ENCODE results near the gene CDK19.

The CDK19 gene

GRCh38 chr6:110642711-110643110 is 172.6 kb downstream of the CDK19 start:
- H2BK120ac ChIP-seq (ENCODE audit: low read depth, low read length): no peak overlapping the region
- H2BK5ac ChIP-seq (ENCODE audit: low read length): no peak overlapping the region
- H3K79me1 ChIP-seq (ENCODE audit: low read depth, low read length): peaks cover 8% of the 10 kb centered on the region
- peak overlapping the region in 1 of 2 donors; percentile 49 for H3K4me3 ChIP-seq (ENCODE audit: low read length in 2 of 2)
- H4K8ac ChIP-seq (ENCODE audit: low read depth, low read length): no peak overlapping the region
- peaks cover 0 to 10% of the 10 kb centered on the region in 2 donors for H3K9me3 ChIP-seq (replicated peaks in 1 of 2; ENCODE audit: control insufficient read depth in 2 of 2, insufficient read depth in 1 of 2, low read depth in 1 of 2, low read length in 2 of 2)
- peaks cover 11 to 14% of the 10 kb centered on the region in 2 donors for H3K36me3 ChIP-seq (replicated peaks in 1 of 2; ENCODE audit: control insufficient read depth in 2 of 2, insufficient read depth in 2 of 2, low read length in 2 of 2)
- DNase-seq (ENCODE audit: low spot score): no peak
- no peak overlapping the region for H3K27ac ChIP-seq (replicated peaks; ENCODE audit: low read length)
- no peak overlapping the region for H2BK12ac ChIP-seq (ENCODE audit: low read length)
- H3K4me1 ChIP-seq (ENCODE audit: control insufficient read depth in 2 of 2, insufficient read depth in 1 of 2, low read depth in 1 of 2, low read length in 2 of 2): no peaks in the 10 kb centered on the region
- H3K14ac ChIP-seq (ENCODE audit: low read length): no peak overlapping the region
- H3K27me3 ChIP-seq (ENCODE audit: control insufficient read depth in 3 of 3, insufficient read depth in 3 of 3, low read depth in 1 of 3, low read length in 3 of 3): peaks cover 0 to 2% (median 0%) of the 10 kb centered on the region in 3 experiments
- no peak overlapping the region for H2BK15ac ChIP-seq (ENCODE audit: low read length)
- H3K4ac ChIP-seq (ENCODE audit: low read length): no peak overlapping the region
- H3K23ac ChIP-seq (ENCODE audit: low read depth, low read length, poor library complexity): no peak overlapping the region
- no peak overlapping the region for H2AFZ ChIP-seq (ENCODE audit: low read length)
- H2AK5ac ChIP-seq (ENCODE audit: low read depth, low read length): no peak overlapping the region
- no peak overlapping the region for H3K18ac ChIP-seq (ENCODE audit: low read length)
- no peak overlapping the region for H3K4me2 ChIP-seq (ENCODE audit: insufficient read depth, low read length, poor library complexity, severe bottlenecking)
- no peak overlapping the region for H3K9ac ChIP-seq (ENCODE audit: low read depth, low read length, poor library complexity)
- H4K91ac ChIP-seq (ENCODE audit: low read depth, low read length, poor library complexity): no peak overlapping the region

- Histone ChIP-seq H3K14ac (ENCODE audit: low read length) (no peak overlapping the region), H2BK15ac (ENCODE audit: low read length) (no peak overlapping the region), H2BK5ac (ENCODE audit: low read length) (no peak overlapping the region), H3K4me2 (ENCODE audit: insufficient read depth, low read length, poor library complexity, severe bottlenecking) (no peak overlapping the region), H3K9ac (ENCODE audit: low read depth, low read length, poor library complexity) (no peak overlapping the region), H3K27ac (replicated peaks; ENCODE audit: low read length) (no peak overlapping the region), H3K9me3 (replicated peaks in 1 of 2; ENCODE audit: control insufficient read depth in 2 of 2, insufficient read depth in 1 of 2, low read depth in 1 of 2, low read length in 2 of 2) (no peaks in the 10 kb centered on the region), H3K4me1 (ENCODE audit: control insufficient read depth in 2 of 2, insufficient read depth in 1 of 2, low read depth in 1 of 2, low read length in 2 of 2) (no peaks in the 10 kb centered on the region), H4K91ac (ENCODE audit: low read depth, low read length, poor library complexity) (no peak overlapping the region), H4K8ac (ENCODE audit: low read depth, low read length) (no peak overlapping the region), H3K4ac (ENCODE audit: low read length) (no peak overlapping the region), H3K27me3 (ENCODE audit: control insufficient read depth in 3 of 3, insufficient read depth in 3 of 3, low read depth in 1 of 3, low read length in 3 of 3) (no peaks in the 10 kb centered on the region), H3K79me1 (ENCODE audit: low read depth, low read length) (no peaks in the 10 kb centered on the region), H3K36me3 (replicated peaks in 1 of 2; ENCODE audit: control insufficient read depth in 2 of 2, insufficient read depth in 2 of 2, low read length in 2 of 2) (peaks cover 2 to 10% of the 10 kb centered on the region in 2 donors), H2AFZ (ENCODE audit: low read length) (no peak overlapping the region), H3K4me3 (ENCODE audit: low read length in 2 of 2) (no peak overlapping the region), H3K23ac (ENCODE audit: low read depth, low read length, poor library complexity) (no peak overlapping the region), H3K18ac (ENCODE audit: low read length) (no peak overlapping the region), H2AK5ac (ENCODE audit: low read depth, low read length) (no peak overlapping the region), H2BK12ac (ENCODE audit: low read length) (no peak overlapping the region), H2BK120ac (ENCODE audit: low read depth, low read length) (no peak overlapping the region)
- DNase-seq (ENCODE audit: low spot score): no peak
- 100% methylated on average over 1 of the region's 2 CpGs for WGBS, 2 donors (ENCODE audit: extremely low coverage in 2 of 2, insufficient read length in 2 of 2, insufficient replicate concordance in 1 of 2)
Observed at GRCh38 chr6:110636781-110637180, 178.5 kb downstream of the CDK19 start.

GRCh38 chr6:110635096-110635495 is 180.2 kb downstream of the CDK19 start:
- no peak overlapping the region for H3K27ac ChIP-seq (replicated peaks; ENCODE audit: low read length)
- no peak overlapping the region for H2BK120ac ChIP-seq (ENCODE audit: low read depth, low read length)
- no peak overlapping the region for H2BK5ac ChIP-seq (ENCODE audit: low read length)
- H2BK12ac ChIP-seq (ENCODE audit: low read length): no peak overlapping the region
- no peak overlapping the region for H3K4ac ChIP-seq (ENCODE audit: low read length)
- H3K36me3 ChIP-seq (replicated peaks in 1 of 2; ENCODE audit: control insufficient read depth in 2 of 2, insufficient read depth in 2 of 2, low read length in 2 of 2): peaks cover 2 to 14% of the 10 kb centered on the region in 2 donors
- H3K18ac ChIP-seq (ENCODE audit: low read length): no peak overlapping the region
- H4K91ac ChIP-seq (ENCODE audit: low read depth, low read length, poor library complexity): no peak overlapping the region
- H2BK15ac ChIP-seq (ENCODE audit: low read length): no peak overlapping the region
- no peaks in the 10 kb centered on the region for H3K9me3 ChIP-seq (replicated peaks in 1 of 2; ENCODE audit: control insufficient read depth in 2 of 2, insufficient read depth in 1 of 2, low read depth in 1 of 2, low read length in 2 of 2)
- no peak overlapping the region for H3K4me2 ChIP-seq (ENCODE audit: insufficient read depth, low read length, poor library complexity, severe bottlenecking)
- no peaks in the 10 kb centered on the region for H3K27me3 ChIP-seq (ENCODE audit: control insufficient read depth in 3 of 3, insufficient read depth in 3 of 3, low read depth in 1 of 3, low read length in 3 of 3)
- no CpG with 5 or more reads among the region's 1 CpG for WGBS, 2 donors (ENCODE audit: extremely low coverage in 2 of 2, insufficient read length in 2 of 2, insufficient replicate concordance in 1 of 2)
- no peak overlapping the region for H3K23ac ChIP-seq (ENCODE audit: low read depth, low read length, poor library complexity)
- H3K9ac ChIP-seq (ENCODE audit: low read depth, low read length, poor library complexity): no peak overlapping the region
- no peaks in the 10 kb centered on the region for H3K79me1 ChIP-seq (ENCODE audit: low read depth, low read length)
- no peak overlapping the region for H2AK5ac ChIP-seq (ENCODE audit: low read depth, low read length)
- no peak overlapping the region for H3K14ac ChIP-seq (ENCODE audit: low read length)
- H3K4me1 ChIP-seq (ENCODE audit: control insufficient read depth in 2 of 2, insufficient read depth in 1 of 2, low read depth in 1 of 2, low read length in 2 of 2): no peaks in the 10 kb centered on the region
- no peak overlapping the region for H2AFZ ChIP-seq (ENCODE audit: low read length)
- no peak overlapping the region for H4K8ac ChIP-seq (ENCODE audit: low read depth, low read length)
- no peak overlapping the region for H3K4me3 ChIP-seq (ENCODE audit: low read length in 2 of 2)
- DNase-seq (ENCODE audit: low spot score): no peak

GRCh38 chr6:110633731-110634213 is 181.5 kb downstream of the CDK19 start:
- WGBS, 2 donors (ENCODE audit: extremely low coverage in 2 of 2, insufficient read length in 2 of 2, insufficient replicate concordance in 1 of 2): no CpG with 5 or more reads among the region's 2 CpGs
- no peak for DNase-seq (ENCODE audit: low spot score)
- no peaks in the 10 kb centered on the region for H3K9me3 ChIP-seq (replicated peaks in 1 of 2; ENCODE audit: control insufficient read depth in 2 of 2, insufficient read depth in 1 of 2, low read depth in 1 of 2, low read length in 2 of 2)
- H3K9ac ChIP-seq (ENCODE audit: low read depth, low read length, poor library complexity): no peak overlapping the region
- H2BK12ac ChIP-seq (ENCODE audit: low read length): no peak overlapping the region
- H3K27me3 ChIP-seq (ENCODE audit: control insufficient read depth in 3 of 3, insufficient read depth in 3 of 3, low read depth in 1 of 3, low read length in 3 of 3): no peaks in the 10 kb centered on the region
- no peak overlapping the region for H3K18ac ChIP-seq (ENCODE audit: low read length)
- H3K4ac ChIP-seq (ENCODE audit: low read length): no peak overlapping the region
- no peak overlapping the region for H2AFZ ChIP-seq (ENCODE audit: low read length)
- no peak overlapping the region for H4K91ac ChIP-seq (ENCODE audit: low read depth, low read length, poor library complexity)
- H4K8ac ChIP-seq (ENCODE audit: low read depth, low read length): no peak overlapping the region
- no peak overlapping the region for H2BK5ac ChIP-seq (ENCODE audit: low read length)
- H3K4me1 ChIP-seq (ENCODE audit: control insufficient read depth in 2 of 2, insufficient read depth in 1 of 2, low read depth in 1 of 2, low read length in 2 of 2): no peaks in the 10 kb centered on the region
- no peak overlapping the region for H2BK120ac ChIP-seq (ENCODE audit: low read depth, low read length)
- H2BK15ac ChIP-seq (ENCODE audit: low read length): no peak overlapping the region
- H3K4me3 ChIP-seq (ENCODE audit: low read length in 2 of 2): no peak overlapping the region
- H3K14ac ChIP-seq (ENCODE audit: low read length): no peak overlapping the region
- H2AK5ac ChIP-seq (ENCODE audit: low read depth, low read length): no peak overlapping the region
- no peaks in the 10 kb centered on the region for H3K79me1 ChIP-seq (ENCODE audit: low read depth, low read length)
- no peak overlapping the region for H3K23ac ChIP-seq (ENCODE audit: low read depth, low read length, poor library complexity)
- no peak overlapping the region for H3K27ac ChIP-seq (replicated peaks; ENCODE audit: low read length)
- H3K4me2 ChIP-seq (ENCODE audit: insufficient read depth, low read length, poor library complexity, severe bottlenecking): no peak overlapping the region
- H3K36me3 ChIP-seq (replicated peaks in 1 of 2; ENCODE audit: control insufficient read depth in 2 of 2, insufficient read depth in 2 of 2, low read length in 2 of 2): peaks cover 0 to 11% of the 10 kb centered on the region in 2 donors

Data from neuronal stem cell (in vitro differentiated cells).